IPS DF 6.9 (cell line): ENCODE data around the gene EPHB1.

Experiments used
- DNase-seq: peaks from one replicate; pipeline ENCODE4 v3.0.0-alpha.2; 2013; ENCODE audit warnings: low read depth, low spot score
- H3K27ac ChIP-seq: one replicate; pipeline ENCODE4 v1.5.1; 2013; ENCODE audit warnings: low read length, control low read depth
- H3K27me3 ChIP-seq: 2 replicates; pipeline ENCODE4 v1.6.1; 2013; ENCODE audit warnings: mild to moderate bottlenecking, low read length; ENCODE audit not compliant: control insufficient read depth, insufficient read depth
- H3K36me3 ChIP-seq: 2 replicates; pipeline ENCODE4 v1.6.1; 2013; ENCODE audit warnings: low read length; ENCODE audit not compliant: control insufficient read depth, insufficient read depth
- H3K4me1 ChIP-seq: 2 replicates; pipeline ENCODE4 v1.6.1; 2013; ENCODE audit warnings: low read length; ENCODE audit not compliant: control insufficient read depth, insufficient read depth
- H3K4me3 ChIP-seq: 2 replicates; pipeline ENCODE4 v1.5.1; 2013; ENCODE audit warnings: mild to moderate bottlenecking, low read length
- H3K9me3 ChIP-seq: 2 replicates; pipeline ENCODE4 v1.6.1; 2013; ENCODE audit warnings: low read length, inconsistent platforms; ENCODE audit not compliant: control insufficient read depth, insufficient read depth
- WGBS: extraction: QIAGEN DNeasy Blood & Tissue Kit; methylation state at CpG from one replicate; pipeline ENCODE4 v1.1.7; 2013; ENCODE audit warnings: mixed read lengths, missing lambda C conversion rate; ENCODE audit not compliant: insufficient read length, insufficient coverage; 5-methylcytosine and 5-hydroxymethylcytosine counted together

The EPHB1 gene

DNA sequence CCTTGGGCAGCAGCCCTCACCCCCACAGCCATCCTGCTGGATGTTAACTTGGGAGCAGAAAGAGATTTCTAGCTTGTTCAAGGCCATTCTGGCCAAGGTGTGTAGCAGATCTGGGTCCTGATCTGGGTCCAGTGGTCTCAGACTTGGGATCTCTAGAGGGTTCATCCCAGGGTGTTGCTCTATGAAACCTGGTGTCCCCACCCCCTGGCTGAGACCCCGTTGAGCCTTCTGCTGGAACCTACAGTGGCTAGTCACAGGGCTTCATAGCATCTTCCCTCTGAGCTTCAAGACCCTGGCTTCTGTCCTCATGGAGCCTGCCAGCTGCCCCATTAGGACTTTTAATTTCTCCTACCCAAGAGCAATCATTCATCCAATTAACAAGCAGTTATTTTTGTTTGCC lies 64.3 kb downstream of the EPHB1 start:
- no CpG with 5 or more reads among the region's 1 CpG for WGBS

DNA sequence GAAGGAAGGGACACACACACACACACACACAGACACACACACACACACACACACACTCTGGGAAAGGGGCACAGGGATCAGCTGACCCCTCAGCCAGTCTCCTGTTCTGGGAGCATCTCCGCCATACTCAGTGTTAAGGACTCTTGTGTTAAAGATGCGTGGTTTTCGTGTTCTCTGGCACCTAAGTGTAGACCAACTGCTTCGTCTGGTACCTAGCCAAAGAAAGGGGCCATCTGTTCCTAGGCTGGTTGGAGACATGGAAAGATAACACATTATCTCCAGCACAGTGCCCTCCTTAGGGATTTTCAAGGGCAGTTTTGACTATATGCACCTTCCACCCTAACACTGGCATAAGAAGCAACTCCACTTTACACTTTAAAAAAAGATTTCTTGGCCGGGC lies 65.1 kb downstream of the EPHB1 start:
- no peak overlapping the region for H3K27ac ChIP-seq
- no peaks in the 10 kb centered on the region for H3K27me3 ChIP-seq
- no peaks in the 10 kb centered on the region; the same call in 1 of the 2 replicates for H3K4me1 ChIP-seq
- no peak for DNase-seq
- H3K9me3 ChIP-seq: no peaks in the 10 kb centered on the region
- WGBS: no CpG with 5 or more reads among the region's 5 CpGs
- H3K36me3 ChIP-seq: no peaks in the 10 kb centered on the region
- no peak overlapping the region for H3K4me3 ChIP-seq

More for the DNA sequence above, 64.3 kb downstream of the EPHB1 start:
- no peak for DNase-seq
- no peaks in the 10 kb centered on the region for H3K9me3 ChIP-seq
- H3K36me3 ChIP-seq: no peaks in the 10 kb centered on the region
- H3K27me3 ChIP-seq: no peaks in the 10 kb centered on the region
- no peak overlapping the region for H3K27ac ChIP-seq
- H3K4me3 ChIP-seq: no peak overlapping the region
- H3K4me1 ChIP-seq: no peaks in the 10 kb centered on the region; the same call in 1 of the 2 replicates

DNA sequence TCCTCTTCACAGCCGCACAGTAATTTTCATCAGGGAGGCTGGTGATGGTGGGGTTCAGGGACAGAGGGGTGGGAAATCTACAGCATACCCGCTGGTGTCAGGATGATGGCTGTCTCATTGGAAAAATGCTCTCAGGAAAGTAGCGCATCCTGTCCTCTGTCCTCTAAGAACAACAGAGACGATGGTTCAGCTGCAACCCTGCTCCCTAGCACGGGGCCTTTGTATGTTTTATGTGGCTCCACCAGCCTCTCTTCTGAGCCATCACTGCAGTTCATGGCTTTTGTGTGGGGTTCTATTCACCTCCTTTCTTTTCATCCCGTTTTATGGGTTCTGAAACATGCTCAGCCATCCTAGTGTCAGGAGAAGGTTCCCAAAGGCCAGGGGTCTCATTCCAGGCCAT lies 68.9 kb downstream of the EPHB1 start:
- DNase-seq: no peak
- Histone ChIP-seq H3K4me1 (no peaks in the 10 kb centered on the region), H3K4me3 (no peak overlapping the region), H3K27me3 (no peaks in the 10 kb centered on the region), H3K27ac (no peak overlapping the region), H3K36me3 (no peaks in the 10 kb centered on the region), H3K9me3 (no peaks in the 10 kb centered on the region)
- no CpG with 5 or more reads among the region's 6 CpGs for WGBS

DNA sequence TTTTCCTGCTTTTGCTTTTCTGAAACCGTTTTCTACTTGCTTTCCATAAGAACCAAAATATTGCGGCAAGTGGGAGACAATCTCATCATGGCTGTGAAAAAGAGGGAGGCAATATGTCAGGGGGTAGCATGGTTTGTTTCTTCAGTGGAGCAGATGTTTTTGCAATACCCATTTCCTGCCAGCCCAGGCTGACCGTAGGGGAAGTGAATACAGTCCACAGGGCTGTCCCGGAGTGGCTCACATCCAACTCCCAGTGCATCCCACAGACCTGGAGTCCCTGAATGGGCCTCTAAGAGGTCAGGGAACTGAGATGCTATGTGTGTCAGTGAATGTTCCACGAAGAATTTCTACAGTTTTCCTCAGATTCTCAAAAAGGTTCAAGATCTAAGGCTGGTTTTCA lies 69.6 kb downstream of the EPHB1 start:
- DNase-seq: no peak
- H3K27ac ChIP-seq: no peak overlapping the region
- H3K4me1 ChIP-seq: no peaks in the 10 kb centered on the region
- no peaks in the 10 kb centered on the region for H3K36me3 ChIP-seq
- H3K4me3 ChIP-seq: no peak overlapping the region
- no peaks in the 10 kb centered on the region for H3K9me3 ChIP-seq
- WGBS: no CpG with 5 or more reads among the region's 5 CpGs
- no peaks in the 10 kb centered on the region for H3K27me3 ChIP-seq

DNA sequence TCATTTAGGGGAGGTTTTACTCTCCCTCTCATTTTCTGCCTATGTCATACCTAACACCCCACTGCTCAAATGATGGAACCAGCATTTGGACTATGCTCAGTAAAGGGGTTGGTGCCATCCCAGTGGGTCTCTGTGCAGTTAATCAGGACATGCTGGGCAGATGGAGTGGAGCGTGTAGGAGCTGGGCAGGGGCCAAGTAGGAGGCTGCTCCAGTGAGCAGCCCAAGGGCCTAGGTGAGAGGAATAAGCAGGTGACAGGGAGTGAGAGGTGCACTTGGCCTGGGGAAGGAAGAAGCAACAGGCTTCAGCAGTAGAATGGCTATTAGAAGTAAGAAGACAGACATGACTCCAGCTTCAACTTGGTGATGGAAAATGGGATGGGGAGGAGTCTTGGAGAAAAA lies 72.2 kb downstream of the EPHB1 start:
- H3K4me1 ChIP-seq: no peaks in the 10 kb centered on the region
- no CpG with 5 or more reads among the region's 1 CpG for WGBS
- no peaks in the 10 kb centered on the region for H3K9me3 ChIP-seq
- no peak overlapping the region for H3K4me3 ChIP-seq
- no peaks in the 10 kb centered on the region for H3K36me3 ChIP-seq
- H3K27ac ChIP-seq: no peak overlapping the region
- H3K27me3 ChIP-seq: no peaks in the 10 kb centered on the region
- no peak for DNase-seq

DNA sequence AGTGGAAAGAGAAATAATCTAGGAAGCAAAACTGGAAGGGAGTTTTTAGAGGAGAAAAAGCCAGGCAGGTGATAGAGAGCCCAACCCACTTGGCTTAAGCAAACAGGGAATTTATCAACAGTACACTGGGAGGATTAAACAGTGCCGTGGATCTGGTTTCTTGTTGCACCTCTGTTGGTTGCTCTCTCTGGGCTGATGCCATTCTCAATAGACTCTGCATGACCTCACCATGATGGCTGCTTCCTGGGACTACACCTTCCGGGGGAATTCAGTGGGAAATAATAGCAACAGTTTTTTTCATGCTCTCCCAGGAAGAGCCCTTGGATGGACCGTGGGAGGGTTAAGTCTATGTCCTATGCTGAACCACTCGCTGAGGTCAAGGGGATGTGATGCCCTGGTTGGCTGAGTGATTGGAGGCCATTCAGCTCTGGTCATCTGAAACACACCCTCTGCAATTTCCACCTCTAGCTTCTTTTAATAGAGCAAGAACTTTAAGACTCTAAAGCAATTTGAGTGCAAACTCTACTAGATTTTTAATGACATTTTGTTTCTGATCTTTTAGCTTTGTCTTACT lies 74.2 kb downstream of the EPHB1 start:
- Histone ChIP-seq H3K36me3 (no peaks in the 10 kb centered on the region), H3K27ac (no peak overlapping the region), H3K9me3 (no peaks in the 10 kb centered on the region), H3K27me3 (no peaks in the 10 kb centered on the region), H3K4me1 (no peaks in the 10 kb centered on the region), H3K4me3 (no peak overlapping the region)
- WGBS: no CpG with 5 or more reads among the region's 4 CpGs
- no peak for DNase-seq

DNA sequence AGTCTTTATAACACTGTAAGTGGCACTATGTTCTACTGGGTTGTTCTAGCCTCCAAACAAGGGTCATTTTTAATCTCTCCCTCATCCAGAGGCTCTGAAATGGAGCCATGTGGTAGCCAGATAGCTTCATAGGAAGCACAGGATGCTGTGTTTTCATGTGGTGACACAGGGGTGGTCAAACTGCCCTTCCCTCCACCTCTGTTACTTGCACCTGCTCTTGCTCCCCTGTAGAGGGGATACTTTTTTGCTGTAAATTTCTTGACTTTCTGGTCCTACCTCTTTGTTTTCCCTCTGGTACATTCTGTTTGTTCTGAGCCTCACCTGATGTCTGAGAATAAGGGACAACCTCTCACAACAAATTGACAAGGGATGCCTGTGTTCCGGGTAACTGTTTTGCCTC lies 76.8 kb downstream of the EPHB1 start:
- H3K4me3 ChIP-seq: no peak overlapping the region
- WGBS: no CpG with 5 or more reads among the region's 1 CpG
- DNase-seq: no peak
- no peaks in the 10 kb centered on the region for H3K9me3 ChIP-seq
- H3K36me3 ChIP-seq: no peaks in the 10 kb centered on the region
- H3K27me3 ChIP-seq: no peaks in the 10 kb centered on the region
- H3K4me1 ChIP-seq: no peaks in the 10 kb centered on the region
- no peak overlapping the region for H3K27ac ChIP-seq

DNA sequence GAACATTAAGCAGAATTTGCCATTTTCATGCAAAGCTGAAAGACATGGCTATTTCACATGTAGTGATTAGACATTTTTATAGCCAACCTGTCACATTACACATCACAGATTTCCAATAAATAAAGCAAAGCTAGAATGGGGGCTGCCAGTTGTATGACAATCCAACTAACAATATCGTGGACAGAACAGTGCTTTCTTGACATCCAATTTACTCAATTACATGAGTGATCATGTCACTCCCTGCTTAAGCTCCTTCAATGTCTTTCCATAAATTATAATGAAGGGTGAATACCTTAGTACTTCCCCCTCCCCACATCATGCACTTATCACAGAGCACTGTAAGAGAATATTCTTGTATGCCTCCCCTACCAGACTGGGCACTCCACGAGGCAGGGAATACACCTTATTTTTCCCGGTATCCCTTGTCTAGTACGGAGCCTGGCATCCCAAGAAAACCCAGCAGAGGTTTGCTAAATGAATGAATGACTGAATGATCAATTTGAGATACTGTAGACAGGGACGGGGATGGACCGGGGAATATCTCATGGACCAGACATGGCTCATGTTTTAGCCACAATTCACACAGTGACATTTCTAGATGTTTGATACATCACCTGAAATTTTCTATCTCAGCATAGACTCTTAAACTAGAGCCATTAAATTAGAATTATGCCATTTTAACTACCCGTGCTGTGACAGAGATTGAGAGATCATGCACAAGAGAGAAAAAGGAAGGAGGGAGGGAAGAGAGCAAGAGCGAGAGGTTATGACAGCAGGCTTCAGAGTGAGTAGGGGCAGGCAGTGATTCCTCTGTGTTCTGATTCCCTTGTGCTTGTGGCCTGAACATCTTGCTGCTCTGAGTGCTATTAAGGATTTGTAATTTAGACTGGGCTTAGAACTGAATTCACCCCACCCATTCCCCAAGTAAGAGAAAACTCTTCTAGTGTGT lies 77.7 kb downstream of the EPHB1 start:
- Histone ChIP-seq H3K27me3 (no peaks in the 10 kb centered on the region), H3K4me3 (no peak overlapping the region), H3K36me3 (no peaks in the 10 kb centered on the region), H3K27ac (no peak overlapping the region), H3K4me1 (no peaks in the 10 kb centered on the region), H3K9me3 (no peaks in the 10 kb centered on the region)
- no CpG with 5 or more reads among the region's 8 CpGs for WGBS
- no peak for DNase-seq

DNA sequence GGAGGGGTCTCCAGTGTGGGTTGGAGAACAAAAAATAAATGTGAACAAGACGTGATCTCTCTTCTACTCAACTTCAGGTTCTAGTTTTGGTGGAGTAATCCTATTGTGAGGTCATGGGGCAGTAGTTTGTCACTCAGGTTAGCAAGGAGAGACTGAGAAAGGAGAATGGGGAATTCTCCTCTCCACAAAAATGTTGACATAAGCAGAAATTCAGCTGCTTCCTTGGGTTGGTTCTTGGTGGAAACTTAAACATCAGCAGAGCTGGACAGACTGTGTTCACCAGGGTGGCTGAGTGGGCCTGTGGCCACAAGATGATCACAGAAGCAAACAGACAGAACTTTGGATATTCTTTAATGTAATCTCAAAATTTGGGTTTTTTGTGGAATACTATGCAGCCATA lies 78.7 kb downstream of the EPHB1 start:
- Histone ChIP-seq H3K36me3 (no peaks in the 10 kb centered on the region), H3K9me3 (no peaks in the 10 kb centered on the region), H3K4me1 (no peaks in the 10 kb centered on the region), H3K4me3 (no peak overlapping the region), H3K27ac (no peak overlapping the region), H3K27me3 (no peaks in the 10 kb centered on the region)
- no CpG with 5 or more reads among the region's 1 CpG for WGBS
- DNase-seq: no peak

DNA sequence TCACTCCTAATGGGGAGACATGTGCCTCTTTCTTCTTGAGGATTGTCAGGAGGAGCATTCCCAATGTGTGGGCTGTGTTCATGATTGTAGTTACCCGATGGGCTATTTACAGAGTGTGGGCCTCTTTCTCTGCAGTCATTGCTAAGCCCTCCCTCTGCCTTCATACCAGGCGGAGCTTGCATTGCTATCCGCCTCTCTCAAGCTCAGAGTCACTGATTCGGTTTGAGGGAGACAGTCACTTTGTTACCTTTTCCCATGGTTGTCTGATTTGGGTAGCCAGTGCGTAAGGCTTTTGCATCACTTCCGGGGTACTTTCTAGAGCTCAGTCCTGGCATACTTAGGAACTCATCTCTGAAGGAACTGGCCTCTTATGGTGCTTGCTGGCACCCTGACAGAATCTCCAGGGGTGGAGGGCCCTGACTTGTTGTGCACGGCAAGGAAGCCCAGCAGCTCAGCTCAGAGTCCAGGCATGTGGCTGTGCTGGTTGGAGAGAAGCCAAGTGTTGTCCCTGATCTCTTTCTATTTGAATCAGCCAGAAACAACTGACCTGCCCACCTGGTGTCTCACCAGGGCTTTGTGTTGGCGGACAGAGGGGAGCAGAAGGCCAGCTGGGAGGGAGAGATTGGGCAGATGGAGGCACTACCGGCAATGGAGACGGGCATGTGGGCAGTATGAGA lies 79.8 kb downstream of the EPHB1 start:
- Histone ChIP-seq H3K27ac (no peak overlapping the region), H3K4me1 (no peaks in the 10 kb centered on the region), H3K4me3 (no peak overlapping the region), H3K27me3 (no peaks in the 10 kb centered on the region), H3K36me3 (no peaks in the 10 kb centered on the region), H3K9me3 (no peaks in the 10 kb centered on the region)
- no peak for DNase-seq
- WGBS: no CpG with 5 or more reads among the region's 10 CpGs
